ENCODE data around the gene TACR2. TPM values are rescaled to one million over a fixed set of nuclear protein-coding genes. Genes with fewer than 3 reads are reported as not detected.

The TACR2 gene
- total and polyA plus RNA-seq, 2 of the 13 experiments (the other 11 are each of a cell fraction or from before 2014, with no cell fraction given): 0.04 TPM; not detected in 1

DNA sequence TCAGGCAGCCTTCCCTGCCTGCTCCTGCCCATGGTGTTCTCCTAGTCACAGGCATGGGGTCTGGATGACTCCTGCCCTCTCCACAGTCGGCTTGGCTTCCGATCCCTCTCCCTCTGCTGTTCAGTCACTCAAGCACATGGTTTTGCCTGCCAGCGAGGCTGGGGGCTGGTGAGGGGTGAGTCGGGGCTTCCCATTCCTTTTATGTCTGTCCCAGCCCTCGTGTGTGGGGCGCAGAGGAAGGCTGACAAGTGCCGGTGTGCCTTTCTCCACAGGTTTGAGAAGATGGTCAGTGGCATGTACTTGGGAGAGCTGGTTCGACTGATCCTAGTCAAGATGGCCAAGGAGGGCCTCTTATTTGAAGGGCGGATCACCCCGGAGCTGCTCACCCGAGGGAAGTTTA is 40.1 kb downstream of the TACR2 start (continued):
- TF ChIP-seq, protein P1, sequence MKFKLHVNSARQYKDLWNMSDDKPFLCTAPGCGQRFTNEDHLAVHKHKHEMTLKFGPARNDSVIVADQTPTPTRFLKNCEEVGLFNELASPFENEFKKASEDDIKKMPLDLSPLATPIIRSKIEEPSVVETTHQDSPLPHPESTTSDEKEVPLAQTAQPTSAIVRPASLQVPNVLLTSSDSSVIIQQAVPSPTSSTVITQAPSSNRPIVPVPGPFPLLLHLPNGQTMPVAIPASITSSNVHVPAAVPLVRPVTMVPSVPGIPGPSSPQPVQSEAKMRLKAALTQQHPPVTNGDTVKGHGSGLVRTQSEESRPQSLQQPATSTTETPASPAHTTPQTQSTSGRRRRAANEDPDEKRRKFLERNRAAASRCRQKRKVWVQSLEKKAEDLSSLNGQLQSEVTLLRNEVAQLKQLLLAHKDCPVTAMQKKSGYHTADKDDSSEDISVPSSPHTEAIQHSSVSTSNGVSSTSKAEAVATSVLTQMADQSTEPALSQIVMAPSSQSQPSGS (CRISPR knock-in tag; IDR thresholded peaks at IDR 0.05): no peak
- no peak for TF ChIP-seq NR3C1 (CRISPR knock-in tag; IDR thresholded peaks at IDR 0.05)

DNA sequence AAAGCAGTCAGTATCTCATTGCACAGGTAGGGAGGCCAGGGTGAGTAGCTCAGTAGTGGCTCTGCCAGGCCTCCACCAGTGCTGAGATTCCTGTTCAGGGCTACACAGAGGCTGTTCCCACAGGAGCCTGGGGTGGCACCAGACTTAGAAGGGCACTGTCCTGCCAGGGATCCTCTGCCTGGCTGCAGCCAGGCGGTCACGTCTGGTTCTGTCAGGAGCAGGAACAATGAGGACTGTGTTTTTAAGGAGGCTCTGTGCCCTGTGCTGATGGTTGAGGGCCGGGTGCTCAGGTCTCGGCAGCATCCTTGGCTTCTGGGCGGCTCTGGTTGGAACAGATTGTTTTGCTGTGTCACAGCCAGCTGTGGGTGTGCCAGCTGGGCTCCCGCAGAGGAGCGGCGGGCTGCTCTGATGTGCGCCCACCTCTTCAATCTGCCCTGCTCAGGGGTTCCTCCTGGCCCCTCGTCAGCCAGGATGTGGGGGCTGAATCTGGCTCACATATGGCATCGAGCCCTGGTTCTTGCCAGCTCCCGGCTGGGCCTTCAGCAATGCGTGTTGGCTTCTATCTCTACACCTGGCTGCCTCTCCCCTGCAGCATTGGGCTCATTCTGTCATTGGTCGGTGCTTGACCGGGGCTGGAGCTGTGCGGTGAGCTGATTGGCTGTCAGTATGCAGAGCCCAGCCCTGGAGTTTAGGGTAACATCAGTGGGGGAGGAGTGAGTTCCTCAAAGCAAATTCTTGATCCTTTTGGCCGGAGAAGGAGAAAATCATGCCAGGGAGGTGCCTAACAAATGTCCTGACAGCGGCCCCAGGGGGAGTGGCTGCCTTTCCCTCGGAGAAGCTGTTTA is 41.2 kb downstream of the TACR2 start:
- Histone ChIP-seq H3K36me3 (replicated peaks in 1 of 2; ENCODE audit: control insufficient read depth in 1 of 2, insufficient read depth in 2 of 2, low read length in 2 of 2) (no peaks in the 10 kb centered on the region), H3K9me3 (ENCODE audit: low read length) (no peaks in the 10 kb centered on the region), H3K27me3 (ENCODE audit: control insufficient read depth in 1 of 2, insufficient read depth in 2 of 2, low read length in 2 of 2) (peaks cover 2 to 32% of the 10 kb centered on the region in 2 experiments; a peak in 2 of 5 replicates), H3K27ac (ENCODE audit: extremely low read length, insufficient read depth, low read length) (no peak overlapping the region), H3K79me2 (ENCODE audit: insufficient read depth, low read length) (no peaks in the 10 kb centered on the region), H3K4me1 (ENCODE audit: insufficient read depth, low read length) (no peaks in the 10 kb centered on the region), H2AFZ (ENCODE audit: low read length) (no peak overlapping the region), H3K4me3 (replicated peaks in 1 of 3; ENCODE audit: insufficient read depth in 1 of 3, low read depth in 2 of 3, low read length in 3 of 3) (no peak overlapping the region), H3K4me2 (ENCODE audit: low read depth, low read length) (no peak overlapping the region), H3K9ac (ENCODE audit: insufficient read depth, low read depth, low read length) (no peak overlapping the region), H4K20me1 (ENCODE audit: insufficient read depth, low read length) (no peaks in the 10 kb centered on the region)
- DNase-seq (ENCODE audit: low spot score) (no peak), FAIRE-seq (no peak), ATAC-seq (peak; percentile 34; the same call in 2 of the 3 replicates)
- ChIA-PET CTCF (ENCODE audit: low intra/inter-chr PET ratio, low total read pairs) (no interaction called here), POLR2A (no interaction called here)
- 22% methylated on average over 6 of the region's 19 CpGs for WGBS (ENCODE audit: low lambda C conversion rate)
- no TSS peak for BruUV-seq (replicated peaks)
- intact Hi-C loops (cut with micrococcal nuclease; ENCODE audit: unreplicated experiment) (no loop called here), in situ Hi-C loops (cut with HindIII; ENCODE audit: extremely low pct_ligation_motif_present, low pct_unique_long_range_greater_than_20kb) (no loop called here)
- TF ChIP-seq, protein P2, sequence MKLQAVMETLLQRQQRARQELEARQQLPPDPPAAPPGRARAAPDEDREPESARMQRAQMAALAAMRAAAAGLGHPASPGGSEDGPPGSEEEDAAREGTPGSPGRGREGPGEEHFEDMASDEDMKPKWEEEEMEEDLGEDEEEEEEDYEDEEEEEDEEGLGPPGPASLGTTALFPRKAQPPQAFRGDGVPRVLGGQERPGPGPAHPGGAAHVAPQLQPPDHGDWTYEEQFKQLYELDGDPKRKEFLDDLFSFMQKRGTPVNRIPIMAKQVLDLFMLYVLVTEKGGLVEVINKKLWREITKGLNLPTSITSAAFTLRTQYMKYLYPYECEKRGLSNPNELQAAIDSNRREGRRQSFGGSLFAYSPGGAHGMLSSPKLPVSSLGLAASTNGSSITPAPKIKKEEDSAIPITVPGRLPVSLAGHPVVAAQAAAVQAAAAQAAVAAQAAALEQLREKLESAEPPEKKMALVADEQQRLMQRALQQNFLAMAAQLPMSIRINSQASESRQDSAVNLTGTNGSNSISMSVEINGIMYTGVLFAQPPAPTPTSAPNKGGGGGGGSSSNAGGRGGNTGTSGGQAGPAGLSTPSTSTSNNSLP (IDR thresholded peaks at IDR 0.05; ENCODE audit: low read depth, low read length): no peak
- TF ChIP-seq, protein P3, sequence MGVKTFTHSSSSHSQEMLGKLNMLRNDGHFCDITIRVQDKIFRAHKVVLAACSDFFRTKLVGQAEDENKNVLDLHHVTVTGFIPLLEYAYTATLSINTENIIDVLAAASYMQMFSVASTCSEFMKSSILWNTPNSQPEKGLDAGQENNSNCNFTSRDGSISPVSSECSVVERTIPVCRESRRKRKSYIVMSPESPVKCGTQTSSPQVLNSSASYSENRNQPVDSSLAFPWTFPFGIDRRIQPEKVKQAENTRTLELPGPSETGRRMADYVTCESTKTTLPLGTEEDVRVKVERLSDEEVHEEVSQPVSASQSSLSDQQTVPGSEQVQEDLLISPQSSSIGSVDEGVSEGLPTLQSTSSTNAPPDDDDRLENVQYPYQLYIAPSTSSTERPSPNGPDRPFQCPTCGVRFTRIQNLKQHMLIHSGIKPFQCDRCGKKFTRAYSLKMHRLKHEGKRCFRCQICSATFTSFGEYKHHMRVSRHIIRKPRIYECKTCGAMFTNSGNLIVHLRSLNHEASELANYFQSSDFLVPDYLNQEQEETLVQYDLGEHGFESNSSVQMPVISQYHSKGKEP (CRISPR knock-in tag; IDR thresholded peaks at IDR 0.05): no peak
- TF ChIP-seq KLF15 (CRISPR knock-in tag; IDR thresholded peaks at IDR 0.05; ENCODE audit: borderline replicate concordance) (no peak), ZNF34 (CRISPR knock-in tag; IDR thresholded peaks at IDR 0.05; ENCODE audit: borderline replicate concordance) (no peak), HCFC1 (IDR thresholded peaks at IDR 0.05; ENCODE audit: low read depth, low read length) (no peak), ZNF446 (CRISPR knock-in tag; IDR thresholded peaks at IDR 0.05) (no peak), BRCA1 (CRISPR knock-in tag; IDR thresholded peaks at IDR 0.05) (no peak), NCOA2 (CRISPR knock-in tag; IDR thresholded peaks at IDR 0.05) (no peak)
- TF ChIP-seq, protein P4, sequence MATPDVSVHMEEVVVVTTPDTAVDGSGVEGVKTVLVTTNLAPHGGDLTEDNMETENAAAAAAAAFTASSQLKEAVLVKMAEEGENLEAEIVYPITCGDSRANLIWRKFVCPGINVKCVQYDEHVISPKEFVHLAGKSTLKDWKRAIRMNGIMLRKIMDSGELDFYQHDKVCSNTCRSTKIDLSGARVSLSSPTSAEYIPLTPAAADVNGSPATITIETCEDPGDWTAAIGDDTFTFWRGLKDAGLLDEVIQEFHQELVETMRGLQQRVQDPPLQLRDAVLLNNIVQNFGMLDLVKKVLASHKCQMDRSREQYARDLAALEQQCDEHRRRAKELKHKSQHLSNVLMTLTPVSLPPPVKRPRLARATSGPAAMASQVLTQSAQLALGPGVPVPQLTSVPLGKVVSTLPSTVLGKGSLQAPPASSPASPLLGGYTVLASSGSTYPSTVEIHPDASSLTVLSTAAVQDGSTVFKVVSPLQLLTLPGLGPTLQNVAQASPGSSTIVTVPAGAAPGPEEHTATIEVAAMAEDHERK (CRISPR knock-in tag; IDR thresholded peaks at IDR 0.05; ENCODE audit: low read depth): no peak
- TF ChIP-seq, protein P5, sequence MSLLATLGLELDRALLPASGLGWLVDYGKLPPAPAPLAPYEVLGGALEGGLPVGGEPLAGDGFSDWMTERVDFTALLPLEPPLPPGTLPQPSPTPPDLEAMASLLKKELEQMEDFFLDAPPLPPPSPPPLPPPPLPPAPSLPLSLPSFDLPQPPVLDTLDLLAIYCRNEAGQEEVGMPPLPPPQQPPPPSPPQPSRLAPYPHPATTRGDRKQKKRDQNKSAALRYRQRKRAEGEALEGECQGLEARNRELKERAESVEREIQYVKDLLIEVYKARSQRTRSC (CRISPR knock-in tag; IDR thresholded peaks at IDR 0.05; ENCODE audit: low read depth): no peak
- TF ChIP-seq, protein P6, sequence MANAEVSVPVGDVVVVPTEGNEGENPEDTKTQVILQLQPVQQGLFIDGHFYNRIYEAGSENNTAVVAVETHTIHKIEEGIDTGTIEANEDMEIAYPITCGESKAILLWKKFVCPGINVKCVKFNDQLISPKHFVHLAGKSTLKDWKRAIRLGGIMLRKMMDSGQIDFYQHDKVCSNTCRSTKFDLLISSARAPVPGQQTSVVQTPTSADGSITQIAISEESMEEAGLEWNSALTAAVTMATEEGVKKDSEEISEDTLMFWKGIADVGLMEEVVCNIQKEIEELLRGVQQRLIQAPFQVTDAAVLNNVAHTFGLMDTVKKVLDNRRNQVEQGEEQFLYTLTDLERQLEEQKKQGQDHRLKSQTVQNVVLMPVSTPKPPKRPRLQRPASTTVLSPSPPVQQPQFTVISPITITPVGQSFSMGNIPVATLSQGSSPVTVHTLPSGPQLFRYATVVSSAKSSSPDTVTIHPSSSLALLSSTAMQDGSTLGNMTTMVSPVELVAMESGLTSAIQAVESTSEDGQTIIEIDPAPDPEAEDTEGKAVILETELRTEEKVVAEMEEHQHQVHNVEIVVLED (CRISPR knock-in tag; IDR thresholded peaks at IDR 0.05; ENCODE audit: borderline replicate concordance): no peak

All from HepG2 (cell line).